ENCODE measurements around the gene ANGPTL4. TPM values are rescaled to one million over a fixed set of nuclear protein-coding genes. Genes with fewer than 3 reads are reported as not detected.
A peak's percentile ranks its signal among the peaks of the same experiment; 100 is the strongest.
"Not testable (repeated sequence)": the region's sequence is repeated elsewhere in the genome, so short reads cannot be mapped to it uniquely, and the experiment has no call there.

The ANGPTL4 gene
- total RNA-seq, 4 donors from 2014 or later: 4.4 to 48.2 (median 19.4) TPM

DNA sequence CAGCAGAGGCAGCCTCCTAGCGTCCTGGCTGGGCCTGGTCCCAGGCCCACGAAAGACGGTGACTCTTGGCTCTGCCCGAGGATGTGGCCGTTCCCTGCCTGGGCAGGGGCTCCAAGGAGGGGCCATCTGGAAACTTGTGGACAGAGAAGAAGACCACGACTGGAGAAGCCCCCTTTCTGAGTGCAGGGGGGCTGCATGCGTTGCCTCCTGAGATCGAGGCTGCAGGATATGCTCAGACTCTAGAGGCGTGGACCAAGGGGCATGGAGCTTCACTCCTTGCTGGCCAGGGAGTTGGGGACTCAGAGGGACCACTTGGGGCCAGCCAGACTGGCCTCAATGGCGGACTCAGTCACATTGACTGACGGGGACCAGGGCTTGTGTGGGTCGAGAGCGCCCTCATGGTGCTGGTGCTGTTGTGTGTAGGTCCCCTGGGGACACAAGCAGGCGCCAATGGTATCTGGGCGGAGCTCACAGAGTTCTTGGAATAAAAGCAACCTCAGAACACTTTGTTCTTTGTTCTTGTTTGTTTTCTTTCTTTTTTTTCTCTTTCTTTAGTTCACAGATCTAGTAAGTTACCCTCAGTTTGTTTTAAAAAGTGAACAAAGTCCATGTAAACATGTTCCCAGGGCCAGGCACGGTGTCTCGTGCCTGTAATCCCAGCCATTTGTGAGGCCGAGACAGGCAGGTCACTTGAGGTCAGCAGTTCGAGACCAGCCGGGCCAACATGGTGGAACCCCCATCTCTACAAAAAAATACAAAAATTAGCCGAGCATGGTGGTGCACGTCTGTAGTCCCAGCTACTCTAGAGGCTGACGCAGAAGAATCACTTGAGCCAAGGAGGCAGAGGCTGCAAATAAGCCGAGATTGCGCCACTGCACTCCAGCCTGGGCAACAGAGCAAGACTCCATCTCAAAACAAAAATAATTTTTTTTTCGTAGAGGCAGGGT is 10.2 kb downstream of the ANGPTL4 start:
- Histone ChIP-seq H3K4me1 (peaks cover 0 to 11% (median 4%) of the 10 kb centered on the region in 3 donors), H3K27ac (peak overlapping the region in 2 of 4 donors; percentile 49 to 60), H3K36me3 (peaks cover 0 to 34% of the 10 kb centered on the region in 2 donors), H3K4me3 (no peak overlapping the region), H3K9me3 (no peaks in the 10 kb centered on the region), H3K27me3 (no peaks in the 10 kb centered on the region)
- peak; percentile 73 for ATAC-seq
- 77 to 81% methylated on average over 3 to 16 of the region's 26 CpGs for WGBS, 2 donors (ENCODE audit: low coverage in 1 of 2)
- TF ChIP-seq EP300 (IDR thresholded peaks at IDR 0.05) (no peak), POLR2AphosphoS5 (IDR thresholded peaks at IDR 0.05) (peak; percentile 33)

DNA sequence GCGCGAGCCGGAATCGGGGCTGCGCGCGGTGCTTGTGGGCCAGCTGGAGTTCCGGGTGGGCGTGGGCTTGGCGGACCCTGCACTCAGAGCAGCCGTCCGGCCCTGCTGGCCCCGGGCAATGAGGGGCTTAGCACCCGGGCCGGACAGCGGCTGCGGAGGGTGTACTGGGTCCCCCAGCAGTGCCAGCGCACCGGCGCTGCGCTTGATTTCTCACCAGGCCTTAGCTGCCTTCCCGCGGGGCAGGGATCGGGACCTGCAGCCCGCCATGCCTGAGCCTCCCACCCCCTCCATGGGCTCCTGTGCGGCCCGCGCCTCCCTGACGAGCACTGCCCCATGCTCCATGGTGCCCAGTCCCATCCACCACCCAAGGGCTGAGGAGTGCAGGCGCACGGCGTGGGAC is 11.8 kb downstream of the ANGPTL4 start:
- WGBS, 2 donors (ENCODE audit: low coverage in 1 of 2): no CpG with 5 or more reads among the region's 32 CpGs
- not testable (repeated sequence) for ATAC-seq, H3K27ac ChIP-seq, H3K27me3 ChIP-seq, H3K4me3 ChIP-seq, H3K9me3 ChIP-seq
- peaks cover 0 to 39% of the 10 kb centered on the region in 2 donors for H3K36me3 ChIP-seq
- peaks cover 0 to 11% (median 4%) of the 10 kb centered on the region in 3 donors for H3K4me1 ChIP-seq

DNA sequence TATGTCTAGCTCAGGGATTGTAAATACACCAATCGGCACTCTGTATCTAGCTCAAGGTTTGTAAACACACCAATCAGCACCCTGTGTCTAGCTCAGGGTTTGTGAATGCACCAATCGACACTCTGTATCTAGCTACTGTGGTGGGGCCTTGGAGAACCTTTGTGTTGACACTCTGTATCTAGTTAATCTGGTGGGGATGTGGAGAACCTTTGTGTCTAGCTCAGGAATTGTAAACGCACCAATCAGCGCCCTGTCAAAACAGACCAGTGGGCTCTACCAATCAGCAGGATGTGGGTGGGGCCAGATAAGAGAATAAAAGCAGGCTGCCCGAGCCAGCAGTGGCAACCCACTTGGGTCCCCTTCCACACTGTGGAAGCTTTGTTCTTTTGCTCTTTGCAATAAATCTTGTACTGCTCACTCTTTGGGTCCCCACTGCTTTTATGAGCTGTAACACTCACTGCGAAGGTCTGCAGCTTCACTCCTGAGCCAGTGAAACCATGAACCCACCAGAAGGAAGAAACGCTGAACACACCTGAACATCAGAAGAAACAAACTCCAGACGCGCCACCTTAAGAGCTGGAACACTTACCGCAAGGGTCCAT is 12.5 kb downstream of the ANGPTL4 start:
- not testable (repeated sequence) for ATAC-seq, H3K9me3 ChIP-seq, H3K27me3 ChIP-seq, H3K27ac ChIP-seq, H3K4me3 ChIP-seq
- WGBS, 2 donors (ENCODE audit: low coverage in 1 of 2): 68 to 100% methylated on average over 1 to 4 of the region's 10 CpGs
- Histone ChIP-seq H3K4me1 (peaks cover 0 to 11% (median 4%) of the 10 kb centered on the region in 3 donors), H3K36me3 (peaks cover 0 to 33% of the 10 kb centered on the region in 2 donors)

DNA sequence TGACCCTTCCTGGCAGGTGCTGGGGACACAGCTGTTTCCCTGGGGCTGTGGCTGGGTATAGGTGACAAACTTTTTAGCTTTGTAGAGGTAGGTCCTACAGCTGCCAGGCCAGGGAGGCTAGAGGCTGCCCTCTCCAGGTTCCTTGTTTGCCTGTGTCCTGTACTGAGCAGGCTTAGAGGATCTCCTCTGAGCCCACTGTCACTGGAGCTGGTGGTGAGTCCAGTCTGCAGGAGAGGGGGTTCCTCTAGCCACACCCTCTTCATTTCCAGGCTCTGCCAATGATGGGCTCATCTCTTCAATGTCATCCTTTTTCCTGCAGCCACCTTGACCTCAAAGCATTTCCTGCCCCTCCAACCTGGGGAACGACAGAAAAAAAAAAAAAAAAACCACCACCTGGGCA is 13.6 kb downstream of the ANGPTL4 start:
- no peak overlapping the region for H3K4me3 ChIP-seq
- TF ChIP-seq POLR2A (IDR thresholded peaks at IDR 0.05) (no peak), EP300 (IDR thresholded peaks at IDR 0.05) (no peak), POLR2AphosphoS5 (IDR thresholded peaks at IDR 0.05) (no peak)
- TF ChIP-seq, protein P1, sequence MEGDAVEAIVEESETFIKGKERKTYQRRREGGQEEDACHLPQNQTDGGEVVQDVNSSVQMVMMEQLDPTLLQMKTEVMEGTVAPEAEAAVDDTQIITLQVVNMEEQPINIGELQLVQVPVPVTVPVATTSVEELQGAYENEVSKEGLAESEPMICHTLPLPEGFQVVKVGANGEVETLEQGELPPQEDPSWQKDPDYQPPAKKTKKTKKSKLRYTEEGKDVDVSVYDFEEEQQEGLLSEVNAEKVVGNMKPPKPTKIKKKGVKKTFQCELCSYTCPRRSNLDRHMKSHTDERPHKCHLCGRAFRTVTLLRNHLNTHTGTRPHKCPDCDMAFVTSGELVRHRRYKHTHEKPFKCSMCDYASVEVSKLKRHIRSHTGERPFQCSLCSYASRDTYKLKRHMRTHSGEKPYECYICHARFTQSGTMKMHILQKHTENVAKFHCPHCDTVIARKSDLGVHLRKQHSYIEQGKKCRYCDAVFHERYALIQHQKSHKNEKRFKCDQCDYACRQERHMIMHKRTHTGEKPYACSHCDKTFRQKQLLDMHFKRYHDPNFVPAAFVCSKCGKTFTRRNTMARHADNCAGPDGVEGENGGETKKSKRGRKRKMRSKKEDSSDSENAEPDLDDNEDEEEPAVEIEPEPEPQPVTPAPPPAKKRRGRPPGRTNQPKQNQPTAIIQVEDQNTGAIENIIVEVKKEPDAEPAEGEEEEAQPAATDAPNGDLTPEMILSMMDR (IDR thresholded peaks at IDR 0.05): no peak
- peaks cover 0 to 32% of the 10 kb centered on the region in 2 donors for H3K36me3 ChIP-seq
- peaks cover 0 to 11% (median 4%) of the 10 kb centered on the region in 3 donors for H3K4me1 ChIP-seq
- 83% methylated on average over 1 of the region's 1 CpG for WGBS, 2 donors (ENCODE audit: low coverage in 1 of 2)
- no peaks in the 10 kb centered on the region for H3K9me3 ChIP-seq
- no peak for ATAC-seq
- H3K27me3 ChIP-seq: no peaks in the 10 kb centered on the region
- no peak overlapping the region for H3K27ac ChIP-seq

DNA sequence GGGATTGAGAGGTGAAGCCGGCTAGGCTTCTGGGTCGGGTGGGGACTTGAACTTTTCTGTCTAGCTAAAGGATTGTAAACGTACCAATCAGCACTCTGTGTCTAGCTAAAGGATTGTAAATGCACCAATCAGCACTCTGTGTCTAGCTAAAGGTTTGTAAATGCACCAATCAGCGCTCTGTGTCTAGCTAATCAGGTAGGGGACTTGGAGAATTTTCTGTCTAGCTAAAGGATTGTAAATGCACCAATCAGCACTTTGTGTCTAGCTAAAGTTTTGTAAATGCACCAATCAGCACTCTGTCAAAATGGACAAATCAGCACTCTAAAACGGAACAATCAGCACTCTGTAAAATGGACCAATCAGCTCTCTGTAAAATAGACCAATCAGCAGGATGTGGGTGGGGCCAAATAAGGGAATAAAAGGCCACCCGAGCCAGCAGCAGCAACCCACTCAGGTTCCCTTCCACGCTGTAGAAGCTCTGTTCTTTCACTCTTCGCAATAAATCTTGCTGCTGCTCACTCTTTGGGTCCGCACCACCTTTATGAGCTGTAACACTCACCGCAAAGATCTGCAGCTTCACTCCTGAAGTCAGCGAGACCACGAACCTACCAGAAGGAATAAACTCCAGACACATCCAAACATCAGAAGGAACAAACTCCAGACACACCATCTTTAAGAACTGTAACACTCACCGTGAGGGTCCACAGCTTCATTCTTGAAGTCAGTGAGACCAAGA is 15.4 kb downstream of the ANGPTL4 start:
- not testable (repeated sequence) for H3K27ac ChIP-seq, H3K27me3 ChIP-seq, H3K9me3 ChIP-seq, H3K4me3 ChIP-seq, H3K4me1 ChIP-seq, ATAC-seq
- H3K36me3 ChIP-seq: peaks cover 0 to 25% of the 10 kb centered on the region in 2 donors
- 86 to 90% methylated on average over 5 to 10 of the region's 13 CpGs for WGBS, 2 donors (ENCODE audit: low coverage in 1 of 2)

DNA sequence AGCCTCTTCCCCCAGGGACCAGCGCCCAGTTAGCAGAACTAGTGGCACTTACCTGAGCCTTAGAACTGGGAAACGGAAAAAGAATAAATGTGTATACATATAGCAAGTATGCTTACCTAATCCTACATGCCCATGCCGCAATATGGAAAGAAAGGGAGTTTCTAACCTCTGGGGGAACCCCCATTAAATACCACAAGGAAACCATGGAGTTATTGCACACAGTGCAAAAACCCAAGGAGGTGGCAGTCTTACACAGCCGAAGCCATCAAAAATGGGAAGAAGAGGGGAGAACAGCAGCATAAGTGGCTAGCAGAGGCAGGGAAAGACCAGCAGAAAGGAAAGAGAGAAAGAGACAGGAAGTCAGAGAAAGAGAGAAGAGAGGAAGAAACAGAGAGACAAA is 20.6 kb downstream of the ANGPTL4 start:
- not testable (repeated sequence) for H3K4me1 ChIP-seq, H3K9me3 ChIP-seq, H3K27me3 ChIP-seq, ATAC-seq, H3K36me3 ChIP-seq, H3K27ac ChIP-seq, H3K4me3 ChIP-seq
- WGBS, 2 donors (ENCODE audit: low coverage in 1 of 2): 62 to 91% methylated on average over 3 to 4 of the region's 4 CpGs

DNA sequence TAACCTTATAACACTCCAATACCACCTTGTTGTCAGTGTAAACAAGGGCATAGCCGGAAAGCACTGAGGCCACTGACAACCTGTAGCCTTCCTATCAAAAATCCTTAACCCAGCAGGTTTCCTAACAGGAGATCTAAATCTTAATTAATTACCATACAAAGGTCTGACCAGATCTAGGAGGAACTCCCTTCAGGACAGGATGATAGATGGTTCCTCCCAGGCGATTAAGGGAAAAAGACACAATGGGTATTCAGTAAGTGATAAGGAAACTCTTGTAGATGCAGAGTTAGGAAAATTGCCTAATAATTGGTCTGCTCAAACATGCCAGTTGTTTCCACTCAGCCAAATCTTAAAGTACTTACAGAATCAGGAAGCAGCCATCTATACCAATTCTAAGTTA is 21.1 kb downstream of the ANGPTL4 start:
- H3K27ac ChIP-seq, H3K36me3 ChIP-seq, H3K4me1 ChIP-seq, H3K27me3 ChIP-seq, H3K4me3 ChIP-seq, ATAC-seq, H3K9me3 ChIP-seq: not testable (repeated sequence)
- 48% methylated on average over 2 of the region's 2 CpGs; no CpG with 5 or more reads in 1 of the 2 donors for WGBS, 2 donors (ENCODE audit: low coverage in 1 of 2)

DNA sequence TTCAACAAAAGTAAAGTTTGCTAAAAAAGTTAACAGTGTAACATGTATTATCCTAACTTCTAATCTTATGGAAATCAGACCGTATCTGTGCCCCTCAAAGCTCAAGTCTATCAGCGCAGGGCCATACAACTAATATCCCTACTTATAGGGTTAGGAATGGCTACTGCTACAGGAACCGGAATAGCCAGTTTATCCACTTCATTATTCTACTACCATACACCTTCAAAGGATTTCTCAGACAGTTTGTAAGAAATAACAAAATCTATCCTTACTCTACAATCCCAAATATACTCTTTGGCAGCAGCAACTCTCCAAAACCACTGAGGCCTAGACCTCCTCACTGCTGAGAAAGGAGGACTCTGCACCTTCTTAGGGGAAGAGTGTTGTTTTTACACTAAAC is 21.6 kb downstream of the ANGPTL4 start:
- not testable (repeated sequence) for H3K4me3 ChIP-seq, H3K4me1 ChIP-seq, H3K36me3 ChIP-seq, H3K9me3 ChIP-seq, H3K27me3 ChIP-seq, ATAC-seq
- 91 to 95% methylated on average over 3 of the region's 3 CpGs for WGBS, 2 donors (ENCODE audit: low coverage in 1 of 2)
- peak overlapping the region in 1 of 4 donors; percentile 1 for H3K27ac ChIP-seq

DNA sequence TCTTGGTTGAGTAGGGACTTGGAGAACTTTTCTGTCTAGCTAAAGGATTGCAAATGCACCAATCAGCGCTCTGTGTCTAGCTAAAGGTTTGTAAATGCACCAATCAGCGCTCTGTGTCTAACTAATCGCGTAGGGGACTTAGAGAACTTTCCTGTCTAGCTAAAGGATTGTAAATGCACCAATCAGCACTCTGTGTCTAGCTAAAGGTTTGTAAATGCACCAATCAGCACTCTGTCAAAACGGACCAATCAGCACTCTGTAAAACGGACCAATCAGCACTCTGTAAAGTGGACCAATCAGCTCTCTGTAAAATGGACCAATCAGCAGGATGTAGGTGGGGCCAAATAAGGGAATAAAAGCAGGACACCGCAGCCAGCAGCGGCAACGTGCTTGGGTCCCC is 22.5 kb downstream of the ANGPTL4 start:
- not testable (repeated sequence) for H3K9me3 ChIP-seq, H3K36me3 ChIP-seq, H3K4me3 ChIP-seq, H3K27ac ChIP-seq, ATAC-seq, H3K27me3 ChIP-seq
- 81 to 93% methylated on average over 3 to 4 of the region's 9 CpGs for WGBS, 2 donors (ENCODE audit: low coverage in 1 of 2)
- H3K4me1 ChIP-seq: peaks cover 5 to 18% (median 6%) of the 10 kb centered on the region in 3 donors

Data from gastroesophageal sphincter (tissue), 4 donors.